ENCODE results near the gene PXDN.
"Not testable (repeated sequence)": the region's sequence is repeated elsewhere in the genome, so short reads cannot be mapped to it uniquely, and the experiment has no call there.

The PXDN gene

GRCh38 chr2:1622521-1623200, 121.7 kb downstream of the PXDN start:
- no peak for DNase-seq

GRCh38 chr2:1621976-1622375, 122.3 kb downstream of the PXDN start:
- DNase-seq: not testable (repeated sequence)

- DNase-seq: no peak
Measured at GRCh38 chr2:1621501-1621900, 122.8 kb downstream of the PXDN start.

- no peak for DNase-seq
Measured at GRCh38 chr2:1621041-1621440, 123.3 kb downstream of the PXDN start.

GRCh38 chr2:1620081-1620480, 124.2 kb downstream of the PXDN start:
- DNase-seq: no peak

GRCh38 chr2:1619556-1619955, 124.8 kb downstream of the PXDN start:
- DNase-seq: no peak

- DNase-seq: no peak
Measured at GRCh38 chr2:1618974-1619373, 125.3 kb downstream of the PXDN start.

GRCh38 chr2:1618191-1618961, 125.9 kb downstream of the PXDN start:
- DNase-seq: no peak

- DNase-seq: no peak
Measured at GRCh38 chr2:1617425-1618021, 126.8 kb downstream of the PXDN start.

GRCh38 chr2:1614564-1614963, 129.8 kb downstream of the PXDN start:
- DNase-seq: no peak

- no peak for DNase-seq
Measured at GRCh38 chr2:1613731-1614354, 130.5 kb downstream of the PXDN start.

GRCh38 chr2:1613078-1613445, 131.3 kb downstream of the PXDN start:
- no peak for DNase-seq

- no peak for DNase-seq
Measured at GRCh38 chr2:1612391-1613077, 131.8 kb downstream of the PXDN start.

GRCh38 chr2:1611886-1612285, 132.4 kb downstream of the PXDN start:
- no peak for DNase-seq

- no peak for DNase-seq
Measured at GRCh38 chr2:1610096-1610485, 134.2 kb downstream of the PXDN start.

GRCh38 chr2:1609485-1610095, 134.7 kb downstream of the PXDN start:
- no peak for DNase-seq

- DNase-seq: no peak
Measured at GRCh38 chr2:1609040-1609439, 135.3 kb downstream of the PXDN start.

- no peak for DNase-seq
Measured at GRCh38 chr2:1607971-1608688, 136.2 kb downstream of the PXDN start.

GRCh38 chr2:1607236-1607920, 136.9 kb downstream of the PXDN start:
- no peak for DNase-seq

GRCh38 chr2:1606421-1607235, 137.7 kb downstream of the PXDN start:
- no peak for DNase-seq

GRCh38 chr2:1606046-1606400, 138.3 kb downstream of the PXDN start:
- DNase-seq: no peak

Data from CD4-positive, alpha-beta T cell treated with Interleukin-17A for 1 hour (primary cell).